Measurements from ENCODE around the gene LPP.

LPP gene

DNA sequence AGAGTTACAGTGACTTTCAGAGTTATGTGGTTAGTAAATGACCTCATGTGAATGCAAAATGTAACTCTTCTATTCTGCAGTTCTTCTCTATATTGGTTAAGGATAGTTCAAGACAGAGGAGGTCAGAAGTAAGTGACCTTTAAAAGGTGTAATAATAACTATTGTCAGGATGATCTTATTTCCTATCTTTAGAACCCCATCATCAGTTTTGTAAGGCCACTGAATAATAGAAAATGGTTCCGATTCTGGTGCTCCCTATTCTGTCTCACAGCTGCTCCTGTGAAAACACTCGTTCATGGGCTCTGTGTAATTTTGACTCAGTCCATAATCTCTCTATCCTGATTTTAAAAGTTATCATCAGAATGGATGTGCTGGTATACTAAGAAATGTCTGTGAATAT lies 463.3 kb downstream of the LPP start:
- ChIA-PET POLR2A (ENCODE audit: low non-redundant PET) (no interaction called here), CTCF (interaction anchor here (0.6 kb wide), 1 partner anchor 439 kb away, joined by 3 read pairs; no protein-coding TSS in a partner anchor)
- H3K27ac ChIP-seq: no peak overlapping the region
- DNase-seq (ENCODE audit: low spot score): no peak
- TF ChIP-seq, protein P1, sequence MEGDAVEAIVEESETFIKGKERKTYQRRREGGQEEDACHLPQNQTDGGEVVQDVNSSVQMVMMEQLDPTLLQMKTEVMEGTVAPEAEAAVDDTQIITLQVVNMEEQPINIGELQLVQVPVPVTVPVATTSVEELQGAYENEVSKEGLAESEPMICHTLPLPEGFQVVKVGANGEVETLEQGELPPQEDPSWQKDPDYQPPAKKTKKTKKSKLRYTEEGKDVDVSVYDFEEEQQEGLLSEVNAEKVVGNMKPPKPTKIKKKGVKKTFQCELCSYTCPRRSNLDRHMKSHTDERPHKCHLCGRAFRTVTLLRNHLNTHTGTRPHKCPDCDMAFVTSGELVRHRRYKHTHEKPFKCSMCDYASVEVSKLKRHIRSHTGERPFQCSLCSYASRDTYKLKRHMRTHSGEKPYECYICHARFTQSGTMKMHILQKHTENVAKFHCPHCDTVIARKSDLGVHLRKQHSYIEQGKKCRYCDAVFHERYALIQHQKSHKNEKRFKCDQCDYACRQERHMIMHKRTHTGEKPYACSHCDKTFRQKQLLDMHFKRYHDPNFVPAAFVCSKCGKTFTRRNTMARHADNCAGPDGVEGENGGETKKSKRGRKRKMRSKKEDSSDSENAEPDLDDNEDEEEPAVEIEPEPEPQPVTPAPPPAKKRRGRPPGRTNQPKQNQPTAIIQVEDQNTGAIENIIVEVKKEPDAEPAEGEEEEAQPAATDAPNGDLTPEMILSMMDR (conservative IDR thresholded peaks at IDR 0.05; ENCODE audit: low read depth): no peak

DNA sequence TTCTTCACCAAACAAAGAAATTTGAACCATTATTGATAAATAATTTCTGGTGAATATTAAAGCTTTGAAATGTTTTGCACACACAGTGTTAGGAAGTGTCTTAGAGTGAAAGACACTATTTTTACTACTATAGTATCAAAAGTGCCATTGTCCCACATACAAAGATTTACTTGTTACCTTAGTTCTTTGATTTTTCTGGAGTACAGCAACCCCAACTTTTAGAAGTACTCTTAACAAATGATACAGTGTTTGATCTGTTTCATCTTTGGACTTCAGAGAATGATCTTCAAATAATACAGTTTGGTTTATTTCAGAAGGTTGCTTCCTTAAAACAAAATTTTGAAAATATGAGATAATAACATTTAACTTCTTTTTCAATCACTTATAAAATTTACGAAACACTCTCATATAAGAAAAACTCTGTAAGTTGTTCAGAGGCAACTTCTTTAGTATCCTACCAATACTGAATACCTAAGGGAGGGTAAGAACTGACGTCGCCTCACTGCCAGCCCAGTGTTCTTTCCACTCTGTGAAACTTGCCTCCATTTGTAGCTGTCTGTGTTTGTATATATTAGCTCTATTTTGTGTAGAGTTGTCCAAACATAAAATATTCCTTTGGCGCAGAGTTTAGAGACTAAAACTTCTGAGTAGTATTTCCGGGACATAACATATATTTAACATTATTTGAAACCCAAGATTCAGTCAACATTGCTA lies 464.2 kb downstream of the LPP start:
- CTCF ChIA-PET: interaction anchor here (0.6 to 0.7 kb wide), 2 partner anchors 41 to 439 kb away, joined by 3 read pairs; no protein-coding TSS in a partner anchor
- TF ChIP-seq, protein P1 (conservative IDR thresholded peaks at IDR 0.05; ENCODE audit: low read depth): no peak
- no peak for DNase-seq (ENCODE audit: low spot score)
- POLR2A ChIA-PET (ENCODE audit: low non-redundant PET): no interaction called here
- H3K27ac ChIP-seq: no peak overlapping the region

DNA sequence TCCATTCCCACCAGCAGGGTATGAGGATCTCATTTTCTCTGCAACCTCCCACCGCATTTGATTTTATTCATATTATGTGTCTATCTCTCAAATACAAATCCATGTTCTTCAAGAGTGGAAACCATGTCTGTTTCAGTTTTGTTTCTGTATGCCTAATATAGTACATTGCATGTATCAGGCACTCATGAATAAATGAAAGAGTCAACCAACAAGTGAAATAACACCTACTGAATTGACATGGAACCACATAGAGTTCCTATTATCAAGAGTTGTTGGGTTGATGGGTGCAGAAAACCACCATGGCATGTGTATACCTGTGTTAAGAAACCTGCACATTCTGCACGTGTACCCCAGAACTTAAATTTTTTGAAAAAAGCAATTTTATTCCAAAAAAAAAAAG lies 466.8 kb downstream of the LPP start:
- ChIA-PET CTCF (interaction anchor here (0.6 kb wide), 1 partner anchor 880 kb away, joined by 3 read pairs; no protein-coding TSS in a partner anchor), POLR2A (ENCODE audit: low non-redundant PET) (no interaction called here)
- H3K27ac ChIP-seq: no peak overlapping the region
- TF ChIP-seq, protein P1 (conservative IDR thresholded peaks at IDR 0.05; ENCODE audit: low read depth): no peak
- DNase-seq (ENCODE audit: low spot score): no peak

DNA sequence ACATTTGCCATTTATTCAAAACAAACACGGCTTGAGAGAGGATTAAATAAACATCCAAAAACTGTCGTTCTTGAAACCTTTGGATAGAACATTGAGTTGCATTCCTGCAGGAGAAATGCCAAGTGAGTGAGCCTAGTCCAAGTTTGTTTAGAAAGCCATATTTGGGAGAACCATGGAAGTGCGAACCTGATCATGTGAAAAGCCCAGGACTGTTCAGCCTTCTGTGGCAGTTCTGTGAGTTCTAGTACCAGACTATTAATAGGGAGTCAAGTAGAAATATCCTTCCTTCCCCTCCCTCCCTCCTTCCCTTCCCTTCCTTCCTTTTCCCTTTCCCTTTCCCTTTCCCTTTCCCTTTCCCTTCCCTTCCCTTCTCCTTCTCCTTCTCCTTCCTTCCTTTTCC lies 470.4 kb downstream of the LPP start:
- no peak overlapping the region for H3K27ac ChIP-seq
- ChIA-PET CTCF (no interaction called here), POLR2A (ENCODE audit: low non-redundant PET) (no interaction called here)
- DNase-seq (ENCODE audit: low spot score): no peak
- TF ChIP-seq, protein P1 (conservative IDR thresholded peaks at IDR 0.05; ENCODE audit: low read depth): no peak

DNA sequence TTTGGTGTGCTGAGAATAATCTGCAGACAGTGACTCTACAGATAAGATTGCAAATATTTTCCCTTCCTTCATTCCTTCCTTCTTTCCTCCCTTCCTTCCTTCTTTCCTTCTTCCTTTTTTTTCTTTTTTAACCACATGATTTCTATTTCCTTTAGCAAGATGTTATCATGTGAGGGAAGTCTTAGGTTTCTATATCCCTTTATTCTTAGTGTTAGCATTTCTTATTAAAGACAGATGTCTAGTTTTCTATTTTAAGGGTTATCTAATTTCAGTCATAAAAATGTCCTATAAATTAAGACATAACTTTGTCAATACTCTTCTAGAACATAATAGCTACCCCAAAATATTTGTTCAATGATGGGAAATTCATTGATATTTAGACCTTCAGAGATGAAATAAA lies 470.9 kb downstream of the LPP start:
- ChIA-PET POLR2A (ENCODE audit: low non-redundant PET) (no interaction called here), CTCF (no interaction called here)
- TF ChIP-seq, protein P1 (conservative IDR thresholded peaks at IDR 0.05; ENCODE audit: low read depth): no peak
- no peak overlapping the region for H3K27ac ChIP-seq
- no peak for DNase-seq (ENCODE audit: low spot score)

DNA sequence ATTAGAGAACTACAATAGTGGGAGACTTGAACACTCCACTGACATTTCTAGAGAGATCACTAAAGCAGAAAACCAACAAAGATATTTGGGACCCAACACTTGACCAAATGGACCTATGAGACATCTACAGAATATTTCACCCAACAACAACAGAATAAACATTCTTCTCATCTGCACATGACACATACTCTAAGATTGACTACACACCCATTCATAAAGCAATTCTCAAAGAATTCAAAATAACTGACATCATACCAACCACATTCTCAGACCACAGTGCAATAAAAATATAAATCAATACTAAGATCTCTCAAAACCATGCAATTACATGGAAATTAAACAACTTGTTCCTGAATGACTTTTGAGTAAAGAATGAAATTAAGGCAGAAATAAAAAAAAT lies 473.7 kb downstream of the LPP start:
- no peak overlapping the region for H3K27ac ChIP-seq
- TF ChIP-seq, protein P1 (conservative IDR thresholded peaks at IDR 0.05; ENCODE audit: low read depth): no peak
- ChIA-PET POLR2A (ENCODE audit: low non-redundant PET) (no interaction called here), CTCF (no interaction called here)
- no peak for DNase-seq (ENCODE audit: low spot score)
